Measurements from ENCODE around the gene PBX1. TPM values are rescaled to one million over a fixed set of nuclear protein-coding genes. Genes with fewer than 3 reads are reported as not detected.

Gene PBX1
- polyA plus RNA-seq, 3 donors: 0.07 TPM; not detected in 2

DNA sequence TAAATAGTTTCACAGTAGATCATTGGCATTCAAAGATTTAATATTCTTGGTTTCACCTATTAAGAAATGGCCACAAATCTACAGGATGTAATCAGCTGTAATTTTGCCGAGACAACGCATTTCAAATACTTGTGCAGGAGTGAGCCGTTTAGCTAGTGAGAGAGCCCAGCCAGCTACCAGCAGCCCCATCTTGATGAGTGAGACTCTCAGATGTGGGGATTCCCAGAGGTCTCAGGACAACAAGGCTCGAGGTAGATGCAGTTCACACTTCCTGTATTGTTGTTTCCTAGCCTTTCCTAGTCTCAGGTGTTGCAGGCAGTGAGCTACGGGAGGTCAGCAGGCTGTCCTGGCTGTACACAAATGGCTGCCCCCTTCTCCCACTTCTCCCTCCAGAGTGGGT, 108.6 kb downstream of the PBX1 start:
- Histone ChIP-seq H3K27me3 (ENCODE audit: control insufficient read depth in 2 of 2, insufficient read depth in 2 of 2, low read length in 2 of 2) (no peaks in the 10 kb centered on the region), H3K9me3 (replicated peaks in 1 of 2; ENCODE audit: control insufficient read depth in 1 of 2, insufficient read depth in 1 of 2, low read length in 2 of 2) (no peaks in the 10 kb centered on the region), H3K4me2 (replicated peaks; ENCODE audit: extremely low read depth, low read length, poor library complexity, severe bottlenecking) (no peak overlapping the region), H2AFZ (ENCODE audit: insufficient read depth, low read depth, low read length, poor library complexity, severe bottlenecking) (no peak overlapping the region), H3K36me3 (replicated peaks in 1 of 2; ENCODE audit: control insufficient read depth in 1 of 2, insufficient read depth in 2 of 2, low read length in 2 of 2) (no peaks in the 10 kb centered on the region), H3K27ac (ENCODE audit: low read depth in 1 of 2, low read length in 2 of 2) (no peak overlapping the region), H4K20me1 (ENCODE audit: insufficient read depth, low read length) (no peaks in the 10 kb centered on the region), H3K9ac (ENCODE audit: insufficient read depth, low read length, poor library complexity, severe bottlenecking) (no peak overlapping the region), H3K79me2 (ENCODE audit: insufficient read depth, low read length) (no peaks in the 10 kb centered on the region), H3K4me3 (replicated peaks in 1 of 3; ENCODE audit: low read depth in 2 of 3, low read length in 3 of 3) (no peak overlapping the region), H3K4me1 (ENCODE audit: control insufficient read depth in 1 of 2, insufficient read depth in 2 of 2, low read length in 2 of 2) (no peaks in the 10 kb centered on the region)
- no peak for DNase-seq
- no peak overlapping the region for H3K27ac Mint-ChIP-seq
- no peaks in the 10 kb centered on the region for H3K36me3 Mint-ChIP-seq
- TF ChIP-seq, protein P1, sequence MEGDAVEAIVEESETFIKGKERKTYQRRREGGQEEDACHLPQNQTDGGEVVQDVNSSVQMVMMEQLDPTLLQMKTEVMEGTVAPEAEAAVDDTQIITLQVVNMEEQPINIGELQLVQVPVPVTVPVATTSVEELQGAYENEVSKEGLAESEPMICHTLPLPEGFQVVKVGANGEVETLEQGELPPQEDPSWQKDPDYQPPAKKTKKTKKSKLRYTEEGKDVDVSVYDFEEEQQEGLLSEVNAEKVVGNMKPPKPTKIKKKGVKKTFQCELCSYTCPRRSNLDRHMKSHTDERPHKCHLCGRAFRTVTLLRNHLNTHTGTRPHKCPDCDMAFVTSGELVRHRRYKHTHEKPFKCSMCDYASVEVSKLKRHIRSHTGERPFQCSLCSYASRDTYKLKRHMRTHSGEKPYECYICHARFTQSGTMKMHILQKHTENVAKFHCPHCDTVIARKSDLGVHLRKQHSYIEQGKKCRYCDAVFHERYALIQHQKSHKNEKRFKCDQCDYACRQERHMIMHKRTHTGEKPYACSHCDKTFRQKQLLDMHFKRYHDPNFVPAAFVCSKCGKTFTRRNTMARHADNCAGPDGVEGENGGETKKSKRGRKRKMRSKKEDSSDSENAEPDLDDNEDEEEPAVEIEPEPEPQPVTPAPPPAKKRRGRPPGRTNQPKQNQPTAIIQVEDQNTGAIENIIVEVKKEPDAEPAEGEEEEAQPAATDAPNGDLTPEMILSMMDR (IDR thresholded peaks at IDR 0.05): no peak
- intact Hi-C loops (cut with micrococcal nuclease): no loop called here
- H3K4me3 Mint-ChIP-seq: no peak overlapping the region
- peaks cover 2% of the 10 kb centered on the region for H3K4me1 Mint-ChIP-seq
- H3K9me3 Mint-ChIP-seq: peaks cover 3 to 10% (median 6%) of the 10 kb centered on the region in 7 donors
- H3K27me3 Mint-ChIP-seq (ENCODE audit: low read depth in 3 of 3): peaks cover 11 to 25% (median 14%) of the 10 kb centered on the region in 3 donors
- 78% methylated on average over 4 of the region's 5 CpGs for WGBS (ENCODE audit: insufficient coverage)

GRCh38 chr1:164668491-164669400, 109.8 kb downstream of the PBX1 start:
- Mint-ChIP-seq H3K9me3 (peaks cover 3 to 10% (median 6%) of the 10 kb centered on the region in 7 donors), H3K27me3 (ENCODE audit: low read depth in 3 of 3) (peaks cover 14 to 23% (median 14%) of the 10 kb centered on the region in 3 donors), H3K4me1 (peaks cover 2% of the 10 kb centered on the region), H3K27ac (no peak overlapping the region), H3K4me3 (no peak overlapping the region), H3K36me3 (no peaks in the 10 kb centered on the region)
- H4K20me1 ChIP-seq (ENCODE audit: insufficient read depth, low read length): no peaks in the 10 kb centered on the region
- TF ChIP-seq, protein P1 (IDR thresholded peaks at IDR 0.05): no peak
- no peaks in the 10 kb centered on the region for H3K79me2 ChIP-seq (ENCODE audit: insufficient read depth, low read length)
- H3K4me2 ChIP-seq (replicated peaks; ENCODE audit: extremely low read depth, low read length, poor library complexity, severe bottlenecking): no peak overlapping the region
- H3K27ac ChIP-seq (ENCODE audit: low read depth in 1 of 2, low read length in 2 of 2): no peak overlapping the region
- H3K9me3 ChIP-seq (replicated peaks in 1 of 2; ENCODE audit: control insufficient read depth in 1 of 2, insufficient read depth in 1 of 2, low read length in 2 of 2): no peaks in the 10 kb centered on the region
- DNase-seq: no peak
- H3K4me3 ChIP-seq (replicated peaks in 1 of 3; ENCODE audit: low read depth in 2 of 3, low read length in 3 of 3): no peak overlapping the region
- no peaks in the 10 kb centered on the region for H3K4me1 ChIP-seq (ENCODE audit: control insufficient read depth in 1 of 2, insufficient read depth in 2 of 2, low read length in 2 of 2)
- H3K9ac ChIP-seq (ENCODE audit: insufficient read depth, low read length, poor library complexity, severe bottlenecking): no peak overlapping the region
- no peaks in the 10 kb centered on the region for H3K27me3 ChIP-seq (ENCODE audit: control insufficient read depth in 2 of 2, insufficient read depth in 2 of 2, low read length in 2 of 2)
- no peak overlapping the region for H2AFZ ChIP-seq (ENCODE audit: insufficient read depth, low read depth, low read length, poor library complexity, severe bottlenecking)
- WGBS (ENCODE audit: insufficient coverage): 94% methylated on average over 12 of the region's 20 CpGs
- H3K36me3 ChIP-seq (replicated peaks in 1 of 2; ENCODE audit: control insufficient read depth in 1 of 2, insufficient read depth in 2 of 2, low read length in 2 of 2): no peaks in the 10 kb centered on the region
- intact Hi-C loops (cut with micrococcal nuclease): no loop called here

Data from CD14-positive monocyte (primary cell).